ENCODE results near the gene ESRRA. TPM values are rescaled to one million over a fixed set of nuclear protein-coding genes. Genes with fewer than 3 reads are reported as not detected.

ESRRA gene
- total RNA-seq, 4 donors from 2014 or later: 26.0 to 39.3 (median 28.7) TPM

DNA sequence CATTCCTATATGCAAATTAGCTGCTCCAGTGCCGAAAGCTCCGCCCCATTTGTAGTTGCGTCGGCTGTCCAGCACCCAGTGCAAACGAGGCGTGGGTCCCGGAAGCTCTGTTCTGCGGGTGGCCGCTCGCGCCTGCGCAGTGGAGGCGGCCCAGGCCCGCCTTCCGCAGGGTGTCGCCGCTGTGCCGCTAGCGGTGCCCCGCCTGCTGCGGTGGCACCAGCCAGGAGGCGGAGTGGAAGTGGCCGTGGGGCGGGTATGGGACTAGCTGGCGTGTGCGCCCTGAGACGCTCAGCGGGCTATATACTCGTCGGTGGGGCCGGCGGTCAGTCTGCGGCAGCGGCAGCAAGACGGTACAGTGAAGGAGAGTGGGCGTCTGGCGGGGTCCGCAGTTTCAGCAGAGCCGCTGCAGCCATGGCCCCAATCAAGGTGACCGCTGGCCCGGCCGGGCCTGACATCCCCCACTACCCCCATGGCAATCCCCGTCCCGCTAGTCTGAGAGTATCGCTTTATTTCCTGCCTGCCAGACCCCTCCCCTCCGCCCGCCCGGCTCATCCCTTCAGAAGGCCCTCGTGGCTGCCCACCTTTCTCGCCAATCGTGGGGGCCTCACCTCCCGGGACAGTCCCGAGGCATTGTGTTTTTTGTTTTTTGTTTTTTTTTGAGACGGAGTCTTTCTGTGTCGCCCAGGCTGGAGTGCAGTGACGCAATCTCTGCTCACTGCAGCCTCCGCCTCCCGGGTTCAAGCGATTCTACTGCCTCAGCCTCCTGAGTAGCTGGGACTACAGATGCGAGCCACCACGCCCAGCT, 12.8 kb downstream of the ESRRA start, which contains the start of gene PRDX5:
TSS of gene PRDX5 (plus strand) at position 161 of the 805 bp plus-strand sequence. CDS start at position 256, 95 bp downstream.
- peak; percentile 93 for DNase-seq (ENCODE audit: low spot score in 2 of 2)
- no peaks in the 10 kb centered on the region for H3K27me3 ChIP-seq
- H3K36me3 ChIP-seq: peaks cover 0 to 70% (median 19%) of the 10 kb centered on the region in 3 donors
- peak within 1 kb of the TSS; percentile 51 to 96 (median 84) for H3K4me3 ChIP-seq
- TF ChIP-seq POLR2A (IDR thresholded peaks at IDR 0.05): peak; percentile 80 to 83
- TF ChIP-seq EP300 (IDR thresholded peaks at IDR 0.05): peak in 1 of 2 donors; percentile 85
- TF ChIP-seq, protein P1, sequence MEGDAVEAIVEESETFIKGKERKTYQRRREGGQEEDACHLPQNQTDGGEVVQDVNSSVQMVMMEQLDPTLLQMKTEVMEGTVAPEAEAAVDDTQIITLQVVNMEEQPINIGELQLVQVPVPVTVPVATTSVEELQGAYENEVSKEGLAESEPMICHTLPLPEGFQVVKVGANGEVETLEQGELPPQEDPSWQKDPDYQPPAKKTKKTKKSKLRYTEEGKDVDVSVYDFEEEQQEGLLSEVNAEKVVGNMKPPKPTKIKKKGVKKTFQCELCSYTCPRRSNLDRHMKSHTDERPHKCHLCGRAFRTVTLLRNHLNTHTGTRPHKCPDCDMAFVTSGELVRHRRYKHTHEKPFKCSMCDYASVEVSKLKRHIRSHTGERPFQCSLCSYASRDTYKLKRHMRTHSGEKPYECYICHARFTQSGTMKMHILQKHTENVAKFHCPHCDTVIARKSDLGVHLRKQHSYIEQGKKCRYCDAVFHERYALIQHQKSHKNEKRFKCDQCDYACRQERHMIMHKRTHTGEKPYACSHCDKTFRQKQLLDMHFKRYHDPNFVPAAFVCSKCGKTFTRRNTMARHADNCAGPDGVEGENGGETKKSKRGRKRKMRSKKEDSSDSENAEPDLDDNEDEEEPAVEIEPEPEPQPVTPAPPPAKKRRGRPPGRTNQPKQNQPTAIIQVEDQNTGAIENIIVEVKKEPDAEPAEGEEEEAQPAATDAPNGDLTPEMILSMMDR (IDR thresholded peaks at IDR 0.05): peak; percentile 39 to 72 (median 62)
- no peaks in the 10 kb centered on the region for H3K9me3 ChIP-seq
- peaks cover 0 to 34% (median 13%) of the 10 kb centered on the region in 4 donors for H3K4me1 ChIP-seq
- H3K27ac ChIP-seq: peak within 1 kb of the TSS; percentile 96 to 99 (median 98)
- WGBS, 2 donors: 1% methylated on average over 39 to 61 of the region's 61 CpGs

DNA sequence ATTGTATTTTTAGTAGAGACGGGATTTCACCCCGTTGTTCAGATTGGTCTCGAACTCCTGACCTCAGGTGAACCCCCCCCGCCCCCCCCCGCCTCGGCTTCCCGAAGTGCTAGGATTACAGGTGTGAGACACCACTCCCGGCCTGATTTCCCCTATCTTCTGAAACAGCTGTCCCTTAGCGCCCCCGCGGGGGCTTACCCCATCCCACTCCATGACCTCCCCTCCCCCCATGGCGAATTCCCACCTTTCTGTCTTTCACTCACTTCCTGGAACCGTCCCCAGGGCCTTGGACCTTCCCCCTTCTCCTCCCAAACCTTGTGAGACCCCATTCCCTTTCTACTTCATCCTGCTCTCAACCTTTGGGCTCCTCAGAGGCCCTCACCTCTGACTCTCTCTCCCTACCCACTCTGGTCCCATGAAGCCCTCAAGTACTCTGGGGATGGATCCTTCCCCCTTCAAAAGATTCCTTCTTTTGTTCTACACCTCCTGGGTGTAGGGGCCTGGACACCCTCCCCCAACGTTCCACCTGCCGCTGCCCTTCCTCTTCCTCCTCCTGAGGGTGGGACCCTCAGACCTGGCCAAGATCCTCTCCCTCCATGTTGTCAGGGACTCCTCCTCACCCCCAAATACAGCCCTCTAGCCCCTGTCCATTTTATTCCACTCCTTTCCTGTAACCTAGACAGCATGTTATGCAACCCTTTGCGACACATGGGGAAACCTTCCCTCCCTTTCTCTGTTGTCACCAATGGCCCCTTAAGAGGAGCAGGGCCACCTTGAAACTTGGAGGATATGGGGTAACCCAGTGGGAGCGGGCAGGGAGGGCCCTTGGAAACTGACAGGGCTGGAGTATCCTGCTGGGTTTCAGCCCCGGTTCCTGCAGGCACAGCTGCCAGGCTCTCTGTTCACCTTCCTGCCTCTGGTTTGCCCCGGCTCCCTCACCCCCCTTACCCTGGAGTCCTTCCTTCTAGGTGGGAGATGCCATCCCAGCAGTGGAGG, 13.7 kb downstream of the ESRRA start:
- Histone ChIP-seq H3K4me1 (peaks cover 0 to 34% (median 13%) of the 10 kb centered on the region in 4 donors), H3K9me3 (no peaks in the 10 kb centered on the region), H3K4me3 (peak overlapping the region; percentile 51 to 96 (median 84)), H3K27me3 (no peaks in the 10 kb centered on the region), H3K27ac (peak overlapping the region; percentile 96 to 99 (median 98)), H3K36me3 (peaks cover 0 to 66% (median 19%) of the 10 kb centered on the region in 3 donors)
- DNase-seq (ENCODE audit: low spot score in 2 of 2): no peak
- 28 to 30% methylated on average over 16 to 19 of the region's 19 CpGs for WGBS, 2 donors
- TF ChIP-seq EP300 (IDR thresholded peaks at IDR 0.05) (no peak), POLR2A (IDR thresholded peaks at IDR 0.05) (no peak)
- TF ChIP-seq, protein P1 (IDR thresholded peaks at IDR 0.05): no peak

DNA sequence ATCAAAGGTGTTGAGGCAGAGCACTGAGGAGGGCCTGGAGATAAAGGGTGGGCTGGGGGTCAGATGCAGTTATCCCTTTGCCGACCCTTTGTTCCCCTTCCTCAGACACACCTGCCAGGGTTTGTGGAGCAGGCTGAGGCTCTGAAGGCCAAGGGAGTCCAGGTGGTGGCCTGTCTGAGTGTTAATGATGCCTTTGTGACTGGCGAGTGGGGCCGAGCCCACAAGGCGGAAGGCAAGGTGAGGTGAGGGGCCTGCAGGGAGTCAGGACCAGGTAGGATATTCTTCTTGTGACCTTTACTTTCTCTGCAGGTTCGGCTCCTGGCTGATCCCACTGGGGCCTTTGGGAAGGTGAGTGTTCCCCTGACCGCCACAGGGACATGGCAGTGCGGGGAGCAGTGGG, 15.2 kb downstream of the ESRRA start:
- Histone ChIP-seq H3K4me1 (peaks cover 0 to 33% (median 13%) of the 10 kb centered on the region in 4 donors), H3K4me3 (no peak overlapping the region), H3K27ac (peak overlapping the region in 1 of 4 donors; percentile 40), H3K9me3 (no peaks in the 10 kb centered on the region), H3K36me3 (peaks cover 0 to 51% (median 15%) of the 10 kb centered on the region in 3 donors), H3K27me3 (no peaks in the 10 kb centered on the region)
- 93% methylated on average over 7 of the region's 7 CpGs for WGBS, 2 donors
- DNase-seq (ENCODE audit: low spot score in 2 of 2): no peak
- TF ChIP-seq POLR2A (IDR thresholded peaks at IDR 0.05) (no peak), EP300 (IDR thresholded peaks at IDR 0.05) (no peak)
- TF ChIP-seq, protein P1 (IDR thresholded peaks at IDR 0.05): no peak

DNA sequence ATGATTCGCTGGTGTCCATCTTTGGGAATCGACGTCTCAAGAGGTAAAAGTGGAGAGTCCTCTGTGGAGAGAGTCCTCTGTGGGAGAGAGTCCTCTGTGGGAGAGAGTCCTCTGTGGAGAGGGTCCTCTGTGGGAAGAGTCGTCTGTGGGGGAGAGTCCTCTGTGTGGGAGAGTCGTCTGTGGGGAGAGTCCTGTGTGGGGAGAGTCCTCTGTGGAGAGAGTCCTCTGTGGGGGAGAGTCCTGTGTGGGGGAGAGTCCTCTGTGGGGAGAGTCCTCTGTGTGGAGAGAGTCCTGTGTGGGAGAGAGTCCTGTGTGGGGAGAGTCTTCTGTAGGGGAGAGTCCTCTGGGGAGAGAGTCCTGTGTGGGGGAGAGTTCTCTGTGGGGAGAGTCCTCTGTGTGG, 15.7 kb downstream of the ESRRA start:
- WGBS, 2 donors: 80 to 83% methylated on average over 5 of the region's 5 CpGs
- TF ChIP-seq, protein P1 (IDR thresholded peaks at IDR 0.05): no peak
- TF ChIP-seq POLR2A (IDR thresholded peaks at IDR 0.05) (no peak), EP300 (IDR thresholded peaks at IDR 0.05) (no peak)

More for the DNA sequence above, 15.7 kb downstream of the ESRRA start:
- no peak for DNase-seq (ENCODE audit: low spot score in 2 of 2)
- peaks cover 0 to 46% (median 11%) of the 10 kb centered on the region in 3 donors for H3K36me3 ChIP-seq
- no peak overlapping the region for H3K4me3 ChIP-seq
- H3K27me3 ChIP-seq: no peaks in the 10 kb centered on the region
- H3K27ac ChIP-seq: peak overlapping the region in 1 of 4 donors; percentile 40
- peaks cover 0 to 28% (median 12%) of the 10 kb centered on the region in 4 donors for H3K4me1 ChIP-seq
- H3K9me3 ChIP-seq: no peaks in the 10 kb centered on the region

All from tibial nerve (tissue), 4 donors.